ENCODE data around the gene ZSWIM5. TPM values are rescaled to one million over a fixed set of nuclear protein-coding genes. Genes with fewer than 3 reads are reported as not detected.

ZSWIM5 gene
- total and polyA plus RNA-seq, 9 of the 15 experiments (the other 6 are each of a cell fraction or from before 2014, with no cell fraction given): under 0.01 to 0.07 (median 0.03) TPM; not detected in 3

DNA sequence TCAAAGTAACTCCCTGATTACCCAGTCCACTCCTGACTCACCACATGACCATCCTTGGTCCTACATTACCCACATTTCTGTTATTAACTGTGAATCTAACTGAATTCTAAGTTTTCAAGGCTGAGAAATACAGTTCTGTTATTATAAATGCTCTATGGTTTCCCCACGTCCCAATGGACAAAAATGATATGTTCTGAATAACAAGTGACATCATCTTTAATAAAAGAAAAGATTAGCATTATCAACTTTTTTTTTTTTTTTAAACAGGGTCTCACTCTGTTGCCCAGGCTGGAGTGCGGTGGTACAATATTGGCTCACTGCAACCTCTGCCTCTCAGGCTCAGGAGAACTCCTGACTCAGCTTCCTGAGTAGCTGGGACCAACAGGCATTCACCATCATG lies 59.6 kb downstream of the ZSWIM5 start:
- WGBS (ENCODE audit: insufficient coverage, low coverage, missing lambda C conversion rate): 9% methylated on average over 2 of the region's 2 CpGs
- intact Hi-C loops (cut with micrococcal nuclease): no loop called here
- Histone ChIP-seq H3K9ac (ENCODE audit: insufficient read depth in 1 of 2, low read depth in 2 of 2, low read length in 2 of 2) (no peak overlapping the region), H3K9me3 (replicated peaks; ENCODE audit: control insufficient read depth, insufficient read depth, low read depth, low read length) (no peaks in the 10 kb centered on the region), H3K79me2 (ENCODE audit: control insufficient read depth, insufficient read depth, low read length) (no peaks in the 10 kb centered on the region), H4K20me1 (replicated peaks; ENCODE audit: control insufficient read depth, insufficient read depth, low read length) (no peaks in the 10 kb centered on the region), H3K27ac (ENCODE audit: extremely low read depth, low read depth, low read length) (no peak overlapping the region), H3K4me2 (ENCODE audit: insufficient read depth, low read length) (no peak overlapping the region), H3K4me3 (no peak overlapping the region), H3K9me1 (ENCODE audit: control insufficient read depth, insufficient read depth, low read length) (no peaks in the 10 kb centered on the region), H2AFZ (ENCODE audit: low read depth, low read length) (no peak overlapping the region), H3K4me1 (replicated peaks in 1 of 2; ENCODE audit: control insufficient read depth in 2 of 2, insufficient read depth in 2 of 2, low read length in 2 of 2) (no peaks in the 10 kb centered on the region), H3K27me3 (ENCODE audit: control insufficient read depth in 2 of 2, insufficient read depth in 2 of 2, low read length in 2 of 2) (no peaks in the 10 kb centered on the region; a peak in 2 of 5 replicates), H3K36me3 (ENCODE audit: control insufficient read depth, insufficient read depth, low read length) (no peaks in the 10 kb centered on the region)
- in situ Hi-C loops (cut with MboI): no loop called here
- BruUV-seq (replicated peaks): no TSS peak
- TF ChIP-seq C11orf30 (IDR thresholded peaks at IDR 0.05; ENCODE audit: low read depth): peak; percentile 12; the same call in 1 of the 2 replicates
- TF ChIP-seq RFX7 (CRISPR knock-in tag; IDR thresholded peaks at IDR 0.05): no peak
- TF ChIP-seq ZNF121 (CRISPR knock-in tag; conservative IDR thresholded peaks at IDR 0.05): 0 out of 2 replicates have a peak, but pooled peaks have one; percentile 6
- no peak for DNase-seq (ENCODE audit: extremely low read depth in 1 of 4, low spot score in 3 of 4)
- no peak for FAIRE-seq
- ATAC-seq: no peak
- POLR2A ChIA-PET: interaction anchor here (0.6 to 1.1 kb wide), 2 partner anchors 15 to 130 kb away, joined by 4 to 6 read pairs; no protein-coding TSS in a partner anchor
- CTCF ChIA-PET (ENCODE audit: low intra/inter-chr PET ratio): no interaction called here

DNA sequence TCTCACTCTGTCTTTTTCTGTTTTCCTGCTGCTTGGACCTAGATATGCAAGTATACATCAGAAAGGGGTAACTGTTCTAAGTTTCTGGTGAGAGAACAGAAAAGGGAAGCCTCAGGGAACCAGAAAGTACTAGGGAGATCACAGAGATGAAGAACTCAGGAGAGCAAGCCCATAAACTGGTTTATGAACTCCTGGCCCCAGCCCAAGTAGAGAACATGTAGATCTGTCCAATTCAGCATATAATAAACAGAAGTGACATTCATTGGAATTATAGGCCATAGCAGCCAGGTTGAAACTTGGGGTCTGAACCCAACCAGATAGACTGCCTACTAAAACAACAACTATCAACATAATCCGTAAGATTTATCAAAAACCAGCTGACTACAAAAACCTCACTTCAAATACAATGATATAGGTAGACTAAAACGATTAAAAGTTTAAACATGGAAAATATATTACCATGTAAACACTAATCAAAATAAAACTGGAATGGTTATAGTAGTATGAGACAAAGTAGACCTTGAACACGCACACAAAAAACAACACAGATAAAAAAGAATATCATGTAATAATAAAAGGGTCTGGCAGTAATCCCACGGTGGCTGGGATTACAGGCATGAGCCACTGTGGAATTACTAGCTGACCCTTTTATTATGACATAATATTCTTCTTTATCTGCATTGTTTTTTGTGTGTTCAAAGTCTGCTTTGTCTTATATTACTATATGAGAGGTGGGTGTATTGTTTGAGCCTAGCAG lies 65.0 kb downstream of the ZSWIM5 start:
- Histone ChIP-seq H3K4me3 (no peak overlapping the region), H3K79me2 (ENCODE audit: control insufficient read depth, insufficient read depth, low read length) (no peaks in the 10 kb centered on the region), H3K27ac (ENCODE audit: extremely low read depth, low read depth, low read length) (no peak overlapping the region), H3K27me3 (ENCODE audit: control insufficient read depth in 2 of 2, insufficient read depth in 2 of 2, low read length in 2 of 2) (peaks cover 5 to 11% of the 10 kb centered on the region in 2 experiments), H3K36me3 (ENCODE audit: control insufficient read depth, insufficient read depth, low read length) (no peaks in the 10 kb centered on the region), H3K4me1 (replicated peaks in 1 of 2; ENCODE audit: control insufficient read depth in 2 of 2, insufficient read depth in 2 of 2, low read length in 2 of 2) (no peaks in the 10 kb centered on the region), H2AFZ (ENCODE audit: low read depth, low read length) (no peak overlapping the region), H3K4me2 (ENCODE audit: insufficient read depth, low read length) (no peak overlapping the region), H4K20me1 (replicated peaks; ENCODE audit: control insufficient read depth, insufficient read depth, low read length) (no peaks in the 10 kb centered on the region), H3K9ac (ENCODE audit: insufficient read depth in 1 of 2, low read depth in 2 of 2, low read length in 2 of 2) (no peak overlapping the region), H3K9me3 (replicated peaks; ENCODE audit: control insufficient read depth, insufficient read depth, low read depth, low read length) (no peaks in the 10 kb centered on the region), H3K9me1 (ENCODE audit: control insufficient read depth, insufficient read depth, low read length) (no peaks in the 10 kb centered on the region)
- BruUV-seq (replicated peaks): no TSS peak
- ATAC-seq (no peak), DNase-seq (ENCODE audit: extremely low read depth in 1 of 4, low spot score in 3 of 4) (no peak), FAIRE-seq (no peak)
- POLR2A ChIA-PET: interaction anchor here (1.5 kb wide), 1 partner anchor 19 kb away, joined by 3 read pairs; no protein-coding TSS in a partner anchor
- CTCF ChIA-PET (ENCODE audit: low intra/inter-chr PET ratio): no interaction called here
- in situ Hi-C loops (cut with MboI) (no loop called here), intact Hi-C loops (cut with micrococcal nuclease) (no loop called here)
- 2% methylated on average over 4 of the region's 4 CpGs for WGBS (ENCODE audit: insufficient coverage, low coverage, missing lambda C conversion rate)
- TF ChIP-seq U2AF2 (optimal IDR thresholded peaks at IDR 0.05; ENCODE audit: low read depth, low read length): no peak
- TF ChIP-seq, protein P1, sequence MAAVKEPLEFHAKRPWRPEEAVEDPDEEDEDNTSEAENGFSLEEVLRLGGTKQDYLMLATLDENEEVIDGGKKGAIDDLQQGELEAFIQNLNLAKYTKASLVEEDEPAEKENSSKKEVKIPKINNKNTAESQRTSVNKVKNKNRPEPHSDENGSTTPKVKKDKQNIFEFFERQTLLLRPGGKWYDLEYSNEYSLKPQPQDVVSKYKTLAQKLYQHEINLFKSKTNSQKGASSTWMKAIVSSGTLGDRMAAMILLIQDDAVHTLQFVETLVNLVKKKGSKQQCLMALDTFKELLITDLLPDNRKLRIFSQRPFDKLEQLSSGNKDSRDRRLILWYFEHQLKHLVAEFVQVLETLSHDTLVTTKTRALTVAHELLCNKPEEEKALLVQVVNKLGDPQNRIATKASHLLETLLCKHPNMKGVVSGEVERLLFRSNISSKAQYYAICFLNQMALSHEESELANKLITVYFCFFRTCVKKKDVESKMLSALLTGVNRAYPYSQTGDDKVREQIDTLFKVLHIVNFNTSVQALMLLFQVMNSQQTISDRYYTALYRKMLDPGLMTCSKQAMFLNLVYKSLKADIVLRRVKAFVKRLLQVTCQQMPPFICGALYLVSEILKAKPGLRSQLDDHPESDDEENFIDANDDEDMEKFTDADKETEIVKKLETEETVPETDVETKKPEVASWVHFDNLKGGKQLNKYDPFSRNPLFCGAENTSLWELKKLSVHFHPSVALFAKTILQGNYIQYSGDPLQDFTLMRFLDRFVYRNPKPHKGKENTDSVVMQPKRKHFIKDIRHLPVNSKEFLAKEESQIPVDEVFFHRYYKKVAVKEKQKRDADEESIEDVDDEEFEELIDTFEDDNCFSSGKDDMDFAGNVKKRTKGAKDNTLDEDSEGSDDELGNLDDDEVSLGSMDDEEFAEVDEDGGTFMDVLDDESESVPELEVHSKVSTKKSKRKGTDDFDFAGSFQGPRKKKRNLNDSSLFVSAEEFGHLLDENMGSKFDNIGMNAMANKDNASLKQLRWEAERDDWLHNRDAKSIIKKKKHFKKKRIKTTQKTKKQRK (IDR thresholded peaks at IDR 0.05; ENCODE audit: borderline replicate concordance, low read depth, low read length): no peak
- no peak for TF ChIP-seq KDM4B (IDR thresholded peaks at IDR 0.05; ENCODE audit: borderline replicate concordance in 2 of 2, low read depth in 1 of 2)
- no peak for TF ChIP-seq HCFC1 (IDR thresholded peaks at IDR 0.05; ENCODE audit: low read depth, low read length)
- TF ChIP-seq ETS2 (tag; IDR thresholded peaks at IDR 0.05; ENCODE audit: borderline replicate concordance, poor library complexity, severe bottlenecking): no peak
- TF ChIP-seq, protein P2, sequence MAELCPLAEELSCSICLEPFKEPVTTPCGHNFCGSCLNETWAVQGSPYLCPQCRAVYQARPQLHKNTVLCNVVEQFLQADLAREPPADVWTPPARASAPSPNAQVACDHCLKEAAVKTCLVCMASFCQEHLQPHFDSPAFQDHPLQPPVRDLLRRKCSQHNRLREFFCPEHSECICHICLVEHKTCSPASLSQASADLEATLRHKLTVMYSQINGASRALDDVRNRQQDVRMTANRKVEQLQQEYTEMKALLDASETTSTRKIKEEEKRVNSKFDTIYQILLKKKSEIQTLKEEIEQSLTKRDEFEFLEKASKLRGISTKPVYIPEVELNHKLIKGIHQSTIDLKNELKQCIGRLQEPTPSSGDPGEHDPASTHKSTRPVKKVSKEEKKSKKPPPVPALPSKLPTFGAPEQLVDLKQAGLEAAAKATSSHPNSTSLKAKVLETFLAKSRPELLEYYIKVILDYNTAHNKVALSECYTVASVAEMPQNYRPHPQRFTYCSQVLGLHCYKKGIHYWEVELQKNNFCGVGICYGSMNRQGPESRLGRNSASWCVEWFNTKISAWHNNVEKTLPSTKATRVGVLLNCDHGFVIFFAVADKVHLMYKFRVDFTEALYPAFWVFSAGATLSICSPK (IDR thresholded peaks at IDR 0.05; ENCODE audit: borderline replicate concordance): no peak
